ENCODE data around the gene MAP3K4. TPM values are rescaled to one million over a fixed set of nuclear protein-coding genes. Genes with fewer than 3 reads are reported as not detected.

The MAP3K4 gene
- total RNA-seq, 2 experiments from 2014 or later, result 46.2 to 53.7 TPM

DNA sequence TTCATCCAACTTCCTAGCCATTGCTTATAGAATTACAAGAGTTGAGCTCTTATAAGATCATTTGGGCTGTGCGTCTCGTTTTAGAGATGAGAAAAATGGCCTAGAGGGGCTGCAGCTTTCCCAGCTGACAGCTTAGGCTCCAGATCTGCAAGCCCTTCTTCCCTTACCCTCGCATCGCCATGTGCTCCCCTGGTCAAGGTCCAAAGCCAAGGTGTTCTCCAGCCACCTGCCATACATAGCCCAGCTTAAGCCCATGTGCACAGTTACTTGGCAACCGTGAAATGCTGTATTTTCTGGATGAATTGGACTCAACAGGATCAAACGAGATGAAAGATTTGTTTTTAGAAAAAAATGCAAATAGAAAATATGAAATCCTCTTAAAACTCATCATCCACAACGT lies 7.9 kb downstream of the MAP3K4 start:
- ATAC-seq (ENCODE audit: low read depth), result no peak
- no peaks in the 10 kb centered on the region for H3K9me3 Mint-ChIP-seq
- H3K4me3 Mint-ChIP-seq, result no peak overlapping the region
- DNase-seq, result no peak
- H3K36me3 Mint-ChIP-seq, result peaks cover 4% of the 10 kb centered on the region
- peaks cover 5% of the 10 kb centered on the region for H3K4me1 Mint-ChIP-seq
- no peak overlapping the region for H3K27ac Mint-ChIP-seq
- H3K27me3 Mint-ChIP-seq, result no peaks in the 10 kb centered on the region
- POLR2A ChIA-PET, result no interaction called here

DNA sequence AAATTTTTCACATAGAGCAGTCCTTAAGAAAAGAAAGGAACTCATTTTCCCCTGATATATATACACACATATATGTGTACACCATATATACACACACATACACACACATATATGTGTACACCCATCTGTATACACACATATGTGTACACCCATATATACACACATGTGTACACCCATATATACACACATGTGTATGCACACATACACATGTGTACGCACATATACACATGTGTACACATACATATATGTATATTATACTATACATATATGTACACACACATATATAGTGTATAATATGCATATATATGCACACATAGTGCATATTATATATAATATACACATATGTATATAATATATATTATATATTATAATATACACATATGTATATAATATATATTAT lies 9.1 kb downstream of the MAP3K4 start:
- H3K9me3 Mint-ChIP-seq, result no peaks in the 10 kb centered on the region

DNA sequence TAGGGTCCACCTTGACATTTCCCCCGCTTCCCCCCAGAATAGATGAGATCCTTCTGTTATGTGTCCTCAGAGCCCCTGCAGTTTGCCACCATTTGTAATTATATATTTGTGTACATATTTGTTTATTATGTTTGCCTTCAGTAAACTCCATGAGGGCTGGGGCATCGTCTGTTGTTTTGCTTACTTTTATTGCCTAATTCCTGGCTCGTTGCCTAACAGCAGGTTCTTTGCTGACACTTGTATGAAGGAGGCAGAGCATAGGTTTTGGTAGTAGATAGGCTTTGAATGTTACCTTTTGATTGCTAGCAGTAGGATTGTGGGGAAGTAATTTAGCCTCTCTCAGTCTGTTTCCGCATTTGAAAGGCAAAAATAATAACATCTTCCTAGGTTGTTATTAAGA lies 9.9 kb downstream of the MAP3K4 start:
- ATAC-seq (ENCODE audit: low read depth), result no peak
- Mint-ChIP-seq H3K4me3 (no peak overlapping the region), H3K27me3 (no peaks in the 10 kb centered on the region), H3K36me3 (peaks cover 4% of the 10 kb centered on the region), H3K9me3 (no peaks in the 10 kb centered on the region), H3K4me1 (no peaks in the 10 kb centered on the region), H3K27ac (no peak overlapping the region)
- no peak for DNase-seq
- POLR2A ChIA-PET, result no interaction called here

More for the DNA sequence above, 9.1 kb downstream of the MAP3K4 start:
- ATAC-seq (ENCODE audit: low read depth), result no peak
- Mint-ChIP-seq H3K4me3 (no peak overlapping the region), H3K4me1 (peaks cover 3% of the 10 kb centered on the region), H3K27ac (no peak overlapping the region), H3K36me3 (peaks cover 4% of the 10 kb centered on the region), H3K27me3 (no peaks in the 10 kb centered on the region)
- POLR2A ChIA-PET, result no interaction called here
- DNase-seq, result no peak

DNA sequence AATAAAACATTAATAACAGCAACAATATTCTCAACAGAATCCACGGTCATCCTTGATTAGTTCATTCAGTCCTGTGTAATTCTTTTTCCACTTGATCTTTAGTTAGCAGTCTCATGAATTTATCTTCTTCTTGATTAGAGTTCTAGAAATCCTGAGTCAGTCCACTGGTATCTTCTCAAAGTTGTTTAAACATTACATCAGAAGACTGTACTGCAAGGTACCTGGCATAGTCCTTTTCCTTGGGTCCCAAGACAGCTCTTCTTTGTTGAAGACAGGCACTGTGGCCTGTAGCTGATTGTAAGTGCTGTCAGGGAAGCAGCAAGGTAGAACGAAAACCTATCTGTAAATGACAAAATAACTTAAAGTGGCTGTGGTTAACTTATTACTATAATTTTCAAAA lies 11.8 kb downstream of the MAP3K4 start:
- ATAC-seq (ENCODE audit: low read depth), result no peak
- POLR2A ChIA-PET, result no interaction called here
- Mint-ChIP-seq H3K9me3 (no peaks in the 10 kb centered on the region), H3K27me3 (no peaks in the 10 kb centered on the region), H3K4me3 (no peak overlapping the region), H3K27ac (no peak overlapping the region), H3K36me3 (no peaks in the 10 kb centered on the region), H3K4me1 (peaks cover 5% of the 10 kb centered on the region)
- no peak for DNase-seq

DNA sequence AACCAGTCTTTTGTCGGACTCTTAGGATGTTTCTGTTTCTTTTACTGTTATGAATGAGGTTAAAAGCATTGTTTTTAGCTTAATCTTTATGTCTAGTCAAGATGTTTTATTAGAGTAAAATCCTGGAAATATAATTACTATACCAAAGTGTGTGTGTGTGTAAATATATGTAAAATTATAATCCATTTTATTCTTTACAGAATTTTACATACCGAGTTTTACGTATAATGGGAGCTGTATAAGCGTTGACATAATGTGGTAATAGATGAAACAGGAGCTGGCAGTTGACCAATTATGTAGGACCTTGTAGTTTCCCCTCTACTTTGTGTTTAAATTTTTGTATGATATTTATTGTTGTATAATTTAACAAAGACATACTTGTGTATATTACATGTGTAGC lies 16.7 kb downstream of the MAP3K4 start:
- no peak for DNase-seq
- Mint-ChIP-seq H3K4me1 (peaks cover 11% of the 10 kb centered on the region), H3K36me3 (peaks cover 5% of the 10 kb centered on the region), H3K27me3 (no peaks in the 10 kb centered on the region), H3K9me3 (no peaks in the 10 kb centered on the region), H3K27ac (no peak overlapping the region), H3K4me3 (no peak overlapping the region)
- no peak for ATAC-seq (ENCODE audit: low read depth)
- POLR2A ChIA-PET, result no interaction called here

DNA sequence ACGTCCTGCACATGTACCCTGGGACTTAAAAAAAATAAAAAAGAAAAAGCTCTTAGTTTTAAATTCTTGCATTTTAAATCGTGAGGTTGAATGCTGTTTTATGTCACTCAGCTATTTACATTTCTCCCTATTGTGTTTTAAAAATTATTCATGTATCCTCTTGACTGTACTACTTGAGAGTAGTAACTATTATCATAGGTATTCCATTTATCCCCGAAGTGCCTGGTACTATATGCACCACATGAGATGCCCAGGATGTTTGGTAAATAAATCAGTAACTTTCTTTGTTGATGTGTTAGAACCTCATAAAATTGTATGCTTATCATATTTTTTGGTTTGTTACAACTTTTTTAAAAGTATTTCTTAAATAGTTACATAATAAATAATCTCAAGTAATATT lies 18.4 kb downstream of the MAP3K4 start:
- H3K4me1 Mint-ChIP-seq, result peaks cover 12% of the 10 kb centered on the region
- POLR2A ChIA-PET, result no interaction called here
- peaks cover 12% of the 10 kb centered on the region for H3K36me3 Mint-ChIP-seq
- peaks cover 1% of the 10 kb centered on the region for H3K9me3 Mint-ChIP-seq
- no peak overlapping the region for H3K27ac Mint-ChIP-seq
- ATAC-seq (ENCODE audit: low read depth), result no peak
- H3K27me3 Mint-ChIP-seq, result no peaks in the 10 kb centered on the region
- no peak overlapping the region for H3K4me3 Mint-ChIP-seq
- no peak for DNase-seq

DNA sequence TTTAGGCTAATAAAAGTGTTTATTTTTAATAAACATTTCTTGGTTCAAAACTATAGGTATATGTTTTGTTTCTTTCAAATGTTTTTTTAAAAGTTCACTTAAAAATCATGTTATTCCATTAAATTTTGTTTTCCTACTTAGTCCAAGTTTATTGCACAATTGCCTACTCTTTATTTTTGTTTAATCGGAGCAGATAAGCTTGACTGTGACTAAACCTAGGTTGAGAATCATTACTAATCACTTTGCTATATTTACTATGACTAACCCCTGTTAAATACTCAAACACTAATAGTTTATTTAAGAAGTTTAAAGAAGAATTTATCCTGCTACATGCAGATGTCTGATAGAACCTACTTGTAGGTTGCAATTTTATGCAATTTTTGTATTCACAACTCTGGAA lies 18.8 kb downstream of the MAP3K4 start:
- H3K27ac Mint-ChIP-seq, result no peak overlapping the region
- no peaks in the 10 kb centered on the region for H3K27me3 Mint-ChIP-seq
- H3K9me3 Mint-ChIP-seq, result peaks cover 2% of the 10 kb centered on the region
- H3K36me3 Mint-ChIP-seq, result peaks cover 16% of the 10 kb centered on the region
- peaks cover 14% of the 10 kb centered on the region for H3K4me1 Mint-ChIP-seq
- DNase-seq (no peak), ATAC-seq (ENCODE audit: low read depth) (no peak)
- POLR2A ChIA-PET, result no interaction called here
- no peak overlapping the region for H3K4me3 Mint-ChIP-seq

DNA sequence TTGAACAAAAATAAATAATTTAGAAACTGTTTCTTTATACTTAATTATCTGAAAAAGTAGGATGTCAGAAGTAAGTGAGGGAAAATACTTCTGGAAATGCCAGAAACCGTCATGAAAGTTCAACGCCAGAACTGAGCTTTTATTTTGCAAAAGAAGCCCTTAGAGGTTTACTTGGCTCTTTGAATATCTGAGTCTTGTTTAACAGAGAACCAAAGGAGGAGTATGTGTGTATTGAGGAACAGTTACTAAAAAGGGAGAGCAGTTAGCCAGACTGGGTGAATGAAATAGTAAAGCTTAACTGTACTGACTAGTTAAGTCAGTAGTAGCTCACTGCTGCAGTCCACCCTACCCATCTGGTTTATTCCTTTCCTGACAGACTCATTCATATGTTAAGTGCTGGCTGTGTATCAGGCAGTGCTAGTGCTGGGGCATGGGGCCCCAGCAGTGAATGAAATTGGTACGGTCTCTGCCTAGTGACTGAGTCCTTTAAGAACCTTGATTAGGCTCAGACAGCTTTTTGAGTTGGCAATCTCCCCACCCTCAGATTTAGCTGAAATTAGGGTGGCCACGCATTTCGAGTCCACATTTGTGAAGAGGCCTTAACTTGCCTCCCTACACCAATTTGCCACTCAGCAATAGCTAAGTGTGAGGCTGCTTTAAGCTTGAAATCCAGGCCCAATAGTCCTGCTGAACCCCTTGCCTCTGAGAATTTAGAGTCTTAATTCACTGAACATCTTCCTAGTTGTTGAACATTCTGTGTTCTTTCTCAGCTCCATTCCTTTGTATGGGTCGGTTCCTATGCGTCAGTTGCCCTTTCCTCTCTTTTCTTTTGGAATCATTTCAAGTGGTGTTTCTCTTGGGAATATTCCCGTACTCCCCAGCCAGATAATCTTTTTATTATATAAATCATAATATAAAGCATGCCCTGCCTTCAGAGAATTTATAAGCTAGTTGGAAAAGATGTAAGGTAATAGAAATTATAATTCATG lies 20.2 kb downstream of the MAP3K4 start:
- ATAC-seq (ENCODE audit: low read depth), result no peak
- Mint-ChIP-seq H3K9me3 (peaks cover 2% of the 10 kb centered on the region), H3K4me3 (no peak overlapping the region), H3K27me3 (no peaks in the 10 kb centered on the region), H3K4me1 (peaks cover 13% of the 10 kb centered on the region), H3K36me3 (peaks cover 19% of the 10 kb centered on the region), H3K27ac (no peak overlapping the region)
- no peak for DNase-seq
- POLR2A ChIA-PET, result no interaction called here

DNA sequence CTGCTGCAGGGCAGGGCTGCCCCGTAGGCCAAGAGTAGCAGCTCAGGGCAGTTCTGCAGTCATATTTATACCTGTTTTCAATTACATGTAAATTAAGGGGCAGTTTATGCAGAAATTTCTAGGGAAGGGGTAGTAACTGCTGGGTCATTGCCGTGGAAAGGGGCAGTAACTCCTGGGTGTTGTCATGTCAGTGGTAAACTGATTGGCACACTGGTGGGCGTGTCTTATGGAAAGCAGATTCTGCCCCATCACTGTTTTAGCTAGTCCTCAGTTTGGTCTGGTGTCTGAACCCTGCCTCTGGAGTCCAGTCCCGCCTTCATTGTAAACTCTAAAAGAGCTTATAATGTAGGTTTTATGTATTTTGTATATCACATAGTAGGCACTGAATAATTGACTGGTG lies 22.1 kb downstream of the MAP3K4 start:
- peaks cover 19% of the 10 kb centered on the region for H3K36me3 Mint-ChIP-seq
- H3K4me1 Mint-ChIP-seq, result peaks cover 9% of the 10 kb centered on the region
- ATAC-seq (ENCODE audit: low read depth), result no peak
- no peak overlapping the region for H3K4me3 Mint-ChIP-seq
- H3K27ac Mint-ChIP-seq, result no peak overlapping the region
- H3K27me3 Mint-ChIP-seq, result no peaks in the 10 kb centered on the region
- peaks cover 2% of the 10 kb centered on the region for H3K9me3 Mint-ChIP-seq
- POLR2A ChIA-PET, result no interaction called here
- no peak for DNase-seq

DNA sequence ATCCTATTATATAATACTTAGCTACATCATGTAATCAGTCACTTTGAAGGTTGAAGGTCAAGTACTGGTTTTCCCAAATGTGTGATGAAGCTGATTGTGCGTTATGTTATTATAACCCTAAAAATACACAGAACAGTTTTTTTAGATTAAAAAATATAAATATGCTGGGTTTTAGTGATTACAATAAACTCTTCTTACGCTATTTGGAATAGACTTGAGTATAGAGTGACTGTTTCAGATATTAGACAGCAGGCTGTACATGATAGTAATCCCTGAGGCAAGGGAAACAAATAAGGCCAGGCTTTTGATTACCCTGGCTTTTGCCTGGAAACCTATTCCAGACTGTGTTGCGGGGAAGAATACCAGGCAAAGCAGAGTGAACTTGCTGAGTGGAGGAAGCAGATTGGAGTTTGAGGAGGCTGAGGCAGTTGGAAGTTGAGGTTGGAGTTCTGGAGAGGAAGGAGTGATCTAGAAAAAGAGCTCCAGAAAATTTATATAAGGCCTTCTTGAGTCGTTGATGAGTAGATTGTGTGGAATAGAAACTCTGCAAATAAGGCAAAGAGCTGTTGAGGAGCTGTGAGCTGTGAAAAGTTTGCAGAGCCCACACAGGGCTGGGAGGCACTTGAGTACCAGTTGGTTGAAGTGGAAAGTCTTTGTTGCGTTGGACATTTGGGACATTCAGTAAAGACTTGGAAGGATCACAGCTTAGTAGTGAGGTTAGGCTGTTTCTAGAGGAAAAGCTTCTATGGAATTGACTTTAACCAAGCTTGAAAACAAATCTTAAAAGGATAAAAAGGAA lies 26.4 kb downstream of the MAP3K4 start:
- H3K9me3 Mint-ChIP-seq, result peaks cover 5% of the 10 kb centered on the region
- DNase-seq (no peak), ATAC-seq (ENCODE audit: low read depth) (no peak)
- no peaks in the 10 kb centered on the region for H3K27me3 Mint-ChIP-seq
- no peak overlapping the region for H3K4me3 Mint-ChIP-seq
- H3K4me1 Mint-ChIP-seq, result peaks cover 4% of the 10 kb centered on the region
- POLR2A ChIA-PET, result no interaction called here
- peaks cover 26% of the 10 kb centered on the region for H3K36me3 Mint-ChIP-seq
- no peak overlapping the region for H3K27ac Mint-ChIP-seq

DNA sequence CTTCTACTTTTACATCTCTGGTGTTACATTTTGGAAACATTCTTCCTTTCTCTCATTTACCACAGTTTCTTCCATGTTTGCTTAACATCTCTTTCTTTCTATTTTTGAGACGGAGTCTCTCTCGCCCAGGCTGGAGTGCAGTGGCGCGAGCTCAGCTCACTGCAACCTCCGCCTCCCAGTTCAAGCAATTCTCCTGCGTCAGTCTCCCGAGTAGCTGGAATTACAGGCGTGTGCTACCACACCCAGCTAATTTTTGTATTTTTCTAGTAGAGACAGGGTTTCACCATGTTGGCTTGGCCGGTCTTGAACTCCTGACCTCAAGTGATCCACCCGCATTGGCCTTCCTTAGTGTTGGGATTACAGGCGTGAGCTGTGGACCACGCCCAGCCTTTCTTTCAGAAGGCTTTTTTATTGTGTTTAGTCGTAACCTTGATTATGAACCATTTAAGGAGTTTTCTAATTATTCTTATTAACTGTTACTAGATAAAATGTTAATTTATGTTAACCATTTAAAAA lies 27.8 kb downstream of the MAP3K4 start:
- no peak for ATAC-seq (ENCODE audit: low read depth)
- H3K27ac Mint-ChIP-seq, result no peak overlapping the region
- H3K27me3 Mint-ChIP-seq, result no peaks in the 10 kb centered on the region
- peaks cover 5% of the 10 kb centered on the region for H3K9me3 Mint-ChIP-seq
- H3K4me1 Mint-ChIP-seq, result peaks cover 4% of the 10 kb centered on the region
- H3K4me3 Mint-ChIP-seq, result no peak overlapping the region
- H3K36me3 Mint-ChIP-seq, result peaks cover 24% of the 10 kb centered on the region
- no peak for DNase-seq
- POLR2A ChIA-PET, result no interaction called here

DNA sequence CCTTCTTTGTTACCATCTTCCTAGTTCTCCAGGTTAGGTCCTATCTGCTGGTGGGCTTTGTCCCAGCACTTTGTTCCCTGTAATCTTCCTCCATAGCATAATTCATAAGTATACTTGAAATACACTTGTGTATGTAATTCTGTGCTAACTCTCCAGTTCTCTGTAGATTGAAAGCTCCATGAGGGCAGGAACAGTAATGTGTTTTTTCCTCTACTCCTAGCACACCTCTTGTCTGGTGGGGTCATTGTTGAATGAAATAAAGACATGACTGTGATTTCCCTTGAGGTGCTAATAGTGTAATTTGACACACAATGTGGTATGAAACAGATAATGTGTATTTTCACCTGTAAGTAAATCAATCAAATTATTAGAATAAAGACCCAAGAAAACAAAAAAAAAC lies 30.0 kb downstream of the MAP3K4 start:
- H3K27me3 Mint-ChIP-seq, result no peaks in the 10 kb centered on the region
- no peak for DNase-seq
- peaks cover 1% of the 10 kb centered on the region for H3K4me1 Mint-ChIP-seq
- H3K36me3 Mint-ChIP-seq, result peaks cover 21% of the 10 kb centered on the region
- no peak for ATAC-seq (ENCODE audit: low read depth)
- H3K4me3 Mint-ChIP-seq, result no peak overlapping the region
- peaks cover 5% of the 10 kb centered on the region for H3K9me3 Mint-ChIP-seq
- POLR2A ChIA-PET, result no interaction called here
- H3K27ac Mint-ChIP-seq, result no peak overlapping the region

DNA sequence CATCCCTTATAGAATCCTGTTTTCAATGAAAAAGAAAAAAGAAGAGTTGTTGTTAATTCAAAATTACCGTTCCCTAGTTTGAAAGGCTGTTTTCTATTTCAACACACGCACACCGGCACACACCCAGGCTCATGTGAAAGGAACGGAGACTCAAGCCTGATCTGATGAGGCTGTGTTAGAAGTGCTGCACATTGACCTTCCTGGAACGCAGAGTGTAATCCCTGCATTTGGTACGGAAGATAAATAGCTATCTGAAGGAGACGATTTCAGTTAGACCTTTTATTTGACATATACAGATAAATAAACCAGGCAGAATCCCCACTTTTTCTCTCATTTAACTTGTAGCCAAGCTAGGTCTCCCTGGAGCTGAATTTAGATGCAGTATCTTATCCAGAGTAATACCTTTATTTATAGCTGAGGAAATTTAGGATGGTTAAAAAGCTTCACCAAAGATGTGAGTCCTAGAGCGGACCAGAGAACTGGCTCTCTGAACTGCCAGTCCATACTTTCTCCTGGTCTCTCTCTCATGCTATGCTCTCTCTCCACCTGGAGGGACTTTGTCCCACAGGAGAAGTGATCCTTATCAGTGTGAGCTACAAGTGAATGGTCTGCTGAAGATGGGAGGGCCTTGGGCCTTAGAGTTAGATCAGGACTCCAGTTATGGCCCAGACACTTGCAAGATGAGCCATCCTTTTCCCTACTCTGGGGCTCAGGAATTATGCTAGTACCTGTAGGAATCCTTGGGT lies 30.6 kb downstream of the MAP3K4 start:
- no peak for ATAC-seq (ENCODE audit: low read depth)
- no peak for DNase-seq
- H3K27me3 Mint-ChIP-seq, result no peaks in the 10 kb centered on the region
- H3K36me3 Mint-ChIP-seq, result peaks cover 22% of the 10 kb centered on the region
- no peak overlapping the region for H3K4me3 Mint-ChIP-seq
- H3K4me1 Mint-ChIP-seq, result peaks cover 1% of the 10 kb centered on the region
- no peak overlapping the region for H3K27ac Mint-ChIP-seq
- POLR2A ChIA-PET, result no interaction called here
- peaks cover 5% of the 10 kb centered on the region for H3K9me3 Mint-ChIP-seq
